GM18870 (cell line): ENCODE measurements around the gene RNF213.
"Not testable (repeated sequence)": the region's sequence is repeated elsewhere in the genome, so short reads cannot be mapped to it uniquely, and the experiment has no call there.

ENCODE experiments used
- ATAC-seq: cut with Tn5 transposase; IDR thresholded peaks from one replicate; pipeline ENCODE4 v1.9.1; 2021; ENCODE audit warnings: moderate library complexity; ENCODE audit not compliant: unreplicated experiment

Gene RNF213

DNA sequence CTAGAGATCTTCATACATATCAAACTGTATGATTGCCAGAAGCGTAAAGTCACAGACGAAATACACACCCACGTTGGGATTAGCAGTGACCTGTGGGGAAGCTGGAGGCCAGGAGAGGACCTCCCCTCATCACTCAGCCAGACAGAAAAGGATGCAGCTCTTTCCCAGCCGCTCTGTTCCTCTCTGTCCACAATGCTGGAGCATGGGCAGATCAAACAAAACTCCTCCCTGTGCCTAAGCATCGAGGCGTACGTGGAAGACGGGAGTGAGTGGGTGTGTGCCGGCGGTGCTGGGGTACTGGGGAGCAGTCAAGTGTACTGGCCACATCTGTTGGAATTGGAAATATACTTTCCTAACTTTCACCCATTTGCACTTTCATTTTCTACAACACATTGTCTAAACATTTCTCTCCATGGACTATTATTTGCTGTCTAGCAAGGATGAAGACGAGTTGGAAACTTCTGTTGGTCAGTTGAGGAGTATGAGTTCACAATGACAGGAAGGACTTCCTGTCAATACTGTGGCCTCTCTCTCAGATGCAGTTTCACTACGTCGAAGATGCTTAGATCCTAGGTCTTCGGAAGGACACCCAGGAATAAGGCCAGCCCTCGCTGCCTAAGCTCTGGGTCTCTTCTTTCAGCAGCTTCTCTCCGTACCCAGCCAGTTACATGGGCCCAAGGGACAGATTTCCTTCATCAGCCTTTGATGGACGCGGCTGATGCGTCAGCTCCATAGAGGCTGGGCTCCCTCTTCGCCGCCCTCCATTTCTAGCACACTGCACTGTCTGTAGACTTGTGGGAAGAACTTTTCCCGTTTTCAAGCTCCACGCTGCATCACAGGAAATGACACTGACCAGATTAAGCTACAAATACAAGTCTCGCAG, 123.7 kb downstream of the RNF213 start:
- ATAC-seq: no peak

GRCh38 chr17:80385046-80385445, 124.4 kb downstream of the RNF213 start:
- ATAC-seq: no peak

DNA sequence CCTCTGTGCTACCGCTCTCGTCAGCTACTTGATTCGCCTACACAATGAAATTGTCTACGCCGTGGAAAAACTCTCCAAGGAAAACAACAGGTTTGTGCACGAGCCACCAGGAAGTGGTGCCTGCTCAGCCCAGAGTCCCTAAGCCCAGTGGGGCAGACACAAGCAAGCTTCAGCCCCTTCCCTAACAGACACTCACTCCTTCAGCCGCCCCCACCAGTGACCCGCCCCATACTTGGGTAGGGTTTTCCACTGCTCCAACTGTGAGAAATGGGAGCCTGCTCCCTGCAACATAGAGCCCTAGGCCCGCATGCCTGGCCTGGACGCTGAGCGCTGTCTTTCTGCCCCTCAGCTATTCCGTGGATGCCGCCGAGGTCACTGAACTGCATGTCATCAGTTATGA, 125.7 kb downstream of the RNF213 start:
- ATAC-seq: no peak

- ATAC-seq: no peak
Observed at GRCh38 chr17:80387071-80387470, 126.4 kb downstream of the RNF213 start.

GRCh38 chr17:80388175-80388574, 127.5 kb downstream of the RNF213 start:
- no peak for ATAC-seq

DNA sequence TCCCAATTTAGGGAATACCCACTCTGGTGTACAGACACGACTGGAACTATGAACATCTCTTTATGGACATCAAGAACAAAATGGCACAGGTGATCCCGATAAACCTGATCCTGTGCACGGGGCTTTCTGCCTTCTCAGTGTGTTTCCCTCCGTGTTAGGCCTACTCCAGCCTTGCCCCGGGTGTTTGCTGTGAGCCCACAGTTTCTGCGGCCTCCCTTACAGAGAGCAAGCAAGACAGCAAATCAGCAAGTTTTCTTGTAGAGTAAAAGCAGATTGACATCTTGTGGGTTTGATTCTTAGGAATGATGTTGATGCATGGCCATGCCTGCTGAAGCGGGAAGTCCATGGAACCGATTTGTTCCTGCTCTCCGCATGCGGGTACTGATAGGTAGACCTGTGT, 127.9 kb downstream of the RNF213 start:
- ATAC-seq: no peak

DNA sequence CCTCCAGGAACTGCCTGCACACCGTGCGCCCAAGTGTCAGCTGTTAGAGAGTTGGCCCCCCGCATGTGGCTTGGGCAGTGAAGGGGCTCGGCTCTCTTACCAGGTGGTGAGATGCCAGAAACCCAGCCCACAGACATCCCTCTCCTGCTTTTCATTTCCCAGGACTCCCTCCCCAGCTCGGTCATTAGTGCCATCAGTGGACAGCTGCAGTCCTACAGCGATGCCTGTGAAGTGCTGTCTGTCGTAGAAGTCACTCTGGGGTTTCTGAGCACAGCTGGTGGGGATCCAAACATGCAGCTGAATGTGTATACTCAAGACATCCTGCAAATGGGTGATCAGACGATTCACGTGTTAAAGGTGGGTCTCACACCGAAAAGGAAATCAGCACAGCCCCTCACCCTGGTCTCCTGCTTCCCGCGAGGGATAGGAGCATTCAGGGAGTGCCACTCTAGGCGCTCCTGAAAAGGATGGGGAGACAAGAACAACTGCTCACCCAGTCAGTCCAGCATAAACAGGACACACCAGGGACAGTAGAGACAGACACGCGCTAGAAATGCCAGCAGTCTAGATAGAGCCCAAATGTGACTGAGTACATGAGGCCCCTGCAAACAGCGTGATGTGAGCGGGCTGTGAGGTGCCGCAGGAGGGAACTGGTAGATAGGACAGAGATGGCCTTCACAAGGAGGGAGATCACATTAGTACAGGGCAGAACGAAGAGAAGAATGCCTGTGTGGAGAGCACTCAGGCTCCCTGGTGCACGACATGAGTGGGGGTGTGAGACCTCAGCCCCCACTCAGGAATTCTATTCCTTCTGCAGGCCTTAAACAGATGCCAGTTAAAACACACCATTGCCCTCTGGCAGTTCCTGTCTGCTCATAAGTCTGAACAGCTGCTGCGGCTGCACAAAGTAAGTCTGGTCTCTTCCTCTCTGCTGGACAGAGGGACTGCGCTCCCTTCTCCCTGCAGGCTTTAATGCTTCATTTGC, 128.7 kb downstream of the RNF213 start:
- ATAC-seq: no peak

DNA sequence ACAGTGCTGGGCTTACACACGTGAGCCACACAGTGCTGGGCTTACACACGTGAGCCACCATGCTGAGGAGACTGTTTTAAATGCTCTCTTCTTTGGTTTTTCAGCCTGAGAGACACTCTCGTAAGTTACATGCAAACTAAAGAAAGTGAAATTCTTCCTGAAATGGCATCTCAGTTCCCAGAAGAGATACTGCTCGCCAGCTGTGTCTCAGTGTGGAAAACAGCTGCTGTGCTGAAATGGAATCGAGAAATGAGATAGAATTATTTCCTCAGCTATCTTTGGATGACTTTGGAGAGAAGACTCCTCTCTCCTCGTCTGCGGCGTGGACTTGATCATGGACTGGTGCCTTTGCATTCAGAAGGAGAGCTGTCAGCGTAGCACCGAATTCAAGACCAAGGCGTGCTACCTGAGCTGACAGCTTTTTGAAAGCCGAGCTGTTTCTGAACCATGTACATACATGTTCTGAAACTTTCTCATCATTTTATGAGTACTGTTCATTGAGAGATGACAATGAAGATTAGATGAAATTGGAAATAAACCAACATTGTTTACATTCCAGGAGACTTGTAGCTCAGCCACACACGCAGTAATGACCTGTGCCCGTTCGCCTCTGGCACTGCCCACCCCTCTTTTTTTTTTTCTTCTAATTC, 132.7 kb downstream of the RNF213 start:
- no peak for ATAC-seq

DNA sequence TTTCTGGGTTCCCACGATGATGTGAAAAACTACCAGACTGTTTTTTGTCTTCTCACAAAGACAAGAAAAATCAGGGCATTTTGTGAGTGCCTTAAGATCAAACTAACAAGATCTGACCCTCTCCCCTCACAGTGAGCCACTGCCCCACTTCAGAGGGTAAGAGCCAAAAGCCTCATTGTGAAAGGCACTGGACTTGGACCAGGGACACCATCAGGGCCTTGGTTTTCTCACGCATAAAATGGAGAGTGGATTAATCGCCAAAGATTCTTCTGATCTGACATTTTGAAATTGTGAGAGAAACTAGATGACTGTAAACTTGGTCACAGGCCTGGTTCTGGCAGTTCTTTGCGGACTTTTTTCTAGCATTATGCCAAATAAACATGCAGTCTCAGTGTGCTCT, 133.3 kb downstream of the RNF213 start:
- ATAC-seq: no peak

GRCh38 chr17:80394629-80395216, 134.1 kb downstream of the RNF213 start:
- no peak for ATAC-seq

DNA sequence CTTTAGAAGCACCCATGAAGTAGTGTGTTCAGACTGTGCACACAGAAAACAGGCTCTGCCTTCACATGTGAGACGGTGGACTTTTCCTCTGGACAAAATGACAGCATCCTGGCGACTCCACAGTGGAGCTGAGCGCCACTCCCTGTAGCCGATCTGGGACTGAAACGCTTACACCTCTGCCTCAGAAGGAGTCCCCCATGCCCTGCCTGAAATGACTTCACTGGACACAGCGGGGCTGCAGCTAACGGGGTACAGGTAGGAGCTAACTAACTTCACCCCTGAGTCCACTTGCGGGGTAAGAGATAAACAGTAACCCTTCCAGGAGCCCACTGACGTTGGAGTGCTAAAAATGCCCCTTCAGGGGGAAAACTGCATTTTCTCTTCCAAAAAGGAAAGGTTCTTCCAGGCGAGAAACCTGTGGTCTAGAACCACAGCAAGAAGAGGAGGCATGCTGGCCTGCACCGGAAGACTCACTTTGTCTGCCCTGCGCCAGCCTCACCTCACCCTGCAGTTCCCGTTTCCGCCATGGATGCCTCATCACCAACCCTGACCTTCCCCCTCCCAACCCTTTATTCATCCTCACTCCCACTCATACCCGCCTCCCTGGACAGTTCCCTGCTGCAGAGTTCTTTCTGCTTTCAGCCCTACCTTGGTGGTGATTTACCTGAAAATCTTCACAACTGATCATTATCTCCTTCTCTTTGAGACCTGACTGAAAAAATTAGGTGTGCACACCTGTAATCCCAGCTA, 134.9 kb downstream of the RNF213 start:
- no peak for ATAC-seq

DNA sequence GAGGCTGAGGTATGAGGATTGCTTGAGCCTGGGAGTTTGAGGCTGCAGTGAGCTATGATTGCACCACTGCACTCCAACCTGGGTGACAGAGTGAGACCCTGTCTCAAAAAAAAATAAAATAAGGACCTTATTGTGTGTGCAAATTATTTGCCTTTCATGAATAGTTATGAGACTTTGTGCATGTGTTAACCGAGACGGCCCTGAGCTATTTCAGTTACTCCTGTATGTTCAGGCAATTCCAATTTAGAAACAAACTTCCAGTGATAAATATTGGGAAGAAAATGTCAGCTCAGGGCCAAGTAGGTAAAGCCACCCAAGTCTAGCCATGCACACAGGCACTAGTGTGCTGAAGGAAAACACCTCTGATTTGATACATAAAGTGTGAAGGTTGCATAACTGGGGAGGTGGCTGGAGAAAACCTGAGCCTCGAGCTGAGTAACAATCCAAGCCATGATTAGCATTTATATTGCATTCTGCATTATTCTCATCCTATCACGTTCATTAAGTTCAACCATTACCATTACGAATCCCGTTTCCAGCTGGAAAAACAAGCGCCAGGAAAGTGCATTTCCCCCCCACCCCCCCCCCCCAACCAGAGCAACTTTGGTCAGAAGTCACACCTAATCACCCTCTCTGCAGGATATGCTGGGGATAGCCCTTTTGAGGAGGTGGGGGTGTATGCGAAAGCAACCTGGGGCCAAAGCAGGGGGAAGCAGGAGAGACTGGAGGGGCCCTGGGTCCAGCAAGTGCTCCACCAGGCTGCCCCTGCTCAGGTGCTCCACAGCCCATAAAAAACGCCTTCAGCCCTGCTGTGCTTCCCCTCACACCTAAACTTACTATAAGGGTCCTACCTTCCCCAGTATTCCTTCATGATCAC, 135.7 kb downstream of the RNF213 start:
- no peak for ATAC-seq

DNA sequence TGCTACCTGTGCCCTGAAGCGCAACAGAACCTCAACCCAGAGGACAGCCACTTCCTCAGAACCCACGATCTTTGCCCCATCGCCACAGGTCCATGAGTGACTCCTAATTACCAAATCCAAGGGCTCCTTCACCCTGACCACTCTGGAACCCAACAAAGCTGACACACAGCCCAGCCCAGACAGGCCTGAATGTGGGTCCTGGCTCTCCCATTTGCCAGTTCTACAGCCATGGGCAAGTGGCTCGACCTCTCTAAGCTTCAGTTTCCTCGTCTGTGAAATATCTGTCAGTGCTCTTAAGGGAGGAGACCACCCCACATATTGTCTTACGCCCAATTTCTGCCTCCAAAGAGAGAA, 136.4 kb downstream of the RNF213 start:
- no peak for ATAC-seq

GRCh38 chr17:80397686-80398085, 137.0 kb downstream of the RNF213 start:
- no peak for ATAC-seq

- not testable (repeated sequence) for ATAC-seq
Observed at GRCh38 chr17:80401086-80401485, 140.4 kb downstream of the RNF213 start.

DNA sequence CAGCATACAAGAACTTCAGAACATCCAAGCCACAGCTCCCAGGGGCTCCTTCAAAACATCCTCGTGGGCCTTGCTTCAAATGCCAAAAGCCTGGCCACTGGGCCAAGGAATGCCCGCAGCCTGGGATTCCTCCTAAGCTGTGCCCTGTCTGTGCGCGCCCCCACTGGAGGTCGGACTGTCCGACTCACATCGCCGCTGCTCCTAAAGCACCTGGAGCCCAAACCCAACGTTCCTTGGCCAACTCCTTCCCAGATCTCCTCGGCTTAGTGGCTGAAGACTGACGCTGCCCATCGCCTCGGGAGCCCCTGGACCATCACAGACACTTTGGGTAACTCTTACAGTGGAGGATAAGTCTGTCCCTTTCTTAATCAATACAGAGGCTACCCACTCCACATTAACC, 141.4 kb downstream of the RNF213 start:
- ATAC-seq: not testable (repeated sequence)

DNA sequence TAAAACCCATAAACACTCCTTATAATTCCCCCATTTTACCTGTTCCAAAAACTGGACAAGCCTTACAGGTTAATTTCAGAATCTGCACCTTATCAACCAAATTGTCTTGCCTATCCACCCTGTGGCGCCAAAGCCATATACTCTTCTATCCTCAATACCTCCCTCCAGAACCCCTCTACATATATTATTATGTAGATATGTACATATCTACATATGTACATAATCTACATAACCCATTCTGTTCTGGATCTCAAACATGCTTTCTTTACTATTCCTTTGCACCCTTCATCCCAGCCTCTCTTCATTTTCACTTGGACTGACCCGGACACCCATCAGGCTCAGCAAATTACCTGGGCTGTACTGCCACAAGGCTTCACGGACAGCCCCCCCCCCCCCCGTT, 142.3 kb downstream of the RNF213 start:
- ATAC-seq: no peak

DNA sequence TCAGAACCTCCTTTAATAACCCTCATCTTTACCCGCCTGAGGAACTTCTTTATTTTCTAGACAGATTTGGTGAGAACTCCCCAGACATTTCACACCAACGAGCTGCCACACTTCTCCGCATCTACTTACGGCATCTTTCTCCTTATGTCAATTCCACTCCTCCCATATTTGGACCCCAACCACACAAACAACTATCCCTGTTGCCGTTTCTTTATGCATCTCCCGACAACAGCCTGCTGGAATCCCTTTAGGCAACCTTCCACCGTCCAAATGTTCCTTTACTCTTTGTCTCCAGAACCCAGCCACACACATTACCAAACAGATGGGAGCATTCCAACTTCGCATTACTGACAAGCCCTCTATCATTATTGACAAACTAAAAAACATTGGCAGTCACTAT, 145.5 kb downstream of the RNF213 start:
- ATAC-seq: no peak

DNA sequence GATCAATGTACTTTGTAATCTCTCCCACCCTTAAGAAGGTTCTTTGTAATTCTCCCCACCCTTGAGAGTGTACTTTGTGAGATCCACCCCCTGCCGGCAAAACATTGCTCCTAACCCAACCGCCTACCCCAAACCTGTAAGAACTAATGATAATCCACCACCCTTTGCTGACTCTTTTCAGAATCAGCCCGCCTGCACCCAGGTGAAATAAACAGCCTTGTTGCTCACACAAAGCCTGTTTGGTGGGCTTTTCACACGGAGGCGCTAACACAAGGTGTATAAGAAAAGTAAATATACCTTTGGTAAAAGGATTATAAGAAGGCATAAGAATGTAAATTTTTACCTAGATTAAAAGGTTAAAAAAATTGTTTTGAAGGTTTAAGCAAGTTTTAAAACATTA, 147.3 kb downstream of the RNF213 start:
- not testable (repeated sequence) for ATAC-seq
